HG03439 (cell line): ENCODE results near the gene LDLRAD3.
A peak's percentile ranks its signal among the peaks of the same experiment; 100 is the strongest.

Source experiments
- ATAC-seq: cut with Tn5 transposase; IDR thresholded peaks from one replicate; pipeline ENCODE4 v1.9.1; 2021; ENCODE audit warnings: mild to moderate bottlenecking, moderate library complexity; ENCODE audit not compliant: unreplicated experiment

The LDLRAD3 gene

GRCh38 chr11:36122671-36123070 lies 178.8 kb downstream of the LDLRAD3 start:
- ATAC-seq: no peak

- ATAC-seq: no peak
Measured at GRCh38 chr11:36123336-36124101, 179.7 kb downstream of the LDLRAD3 start.

- no peak for ATAC-seq
Measured at GRCh38 chr11:36126678-36127077, 182.8 kb downstream of the LDLRAD3 start.

GRCh38 chr11:36127550-36127949 lies 183.7 kb downstream of the LDLRAD3 start:
- no peak for ATAC-seq

- no peak for ATAC-seq
Measured at GRCh38 chr11:36129955-36130354, 186.1 kb downstream of the LDLRAD3 start.

GRCh38 chr11:36130401-36130800 lies 186.5 kb downstream of the LDLRAD3 start:
- no peak for ATAC-seq

- no peak for ATAC-seq
Measured at GRCh38 chr11:36131721-36132397, 188.0 kb downstream of the LDLRAD3 start.

- ATAC-seq: no peak
Measured at GRCh38 chr11:36132940-36133339, 189.1 kb downstream of the LDLRAD3 start.

GRCh38 chr11:36135076-36135475 lies 191.2 kb downstream of the LDLRAD3 start:
- ATAC-seq: no peak

- no peak for ATAC-seq
Measured at GRCh38 chr11:36139767-36140166, 195.9 kb downstream of the LDLRAD3 start.

GRCh38 chr11:36141196-36141953 lies 197.5 kb downstream of the LDLRAD3 start:
- ATAC-seq: no peak

- no peak for ATAC-seq
Measured at GRCh38 chr11:36141956-36142355, 198.1 kb downstream of the LDLRAD3 start.

GRCh38 chr11:36142439-36142838 lies 198.6 kb downstream of the LDLRAD3 start:
- ATAC-seq: no peak

- ATAC-seq: no peak
Measured at GRCh38 chr11:36142879-36143278, 199.0 kb downstream of the LDLRAD3 start.

- ATAC-seq: no peak
Measured at GRCh38 chr11:36146437-36146836, 202.6 kb downstream of the LDLRAD3 start.

- ATAC-seq: no peak
Measured at GRCh38 chr11:36147491-36147890, 203.6 kb downstream of the LDLRAD3 start.

GRCh38 chr11:36148701-36149100 lies 204.8 kb downstream of the LDLRAD3 start:
- ATAC-seq: no peak

GRCh38 chr11:36149538-36150242 lies 205.8 kb downstream of the LDLRAD3 start:
- ATAC-seq: peak; percentile 74

GRCh38 chr11:36150986-36151385 lies 207.1 kb downstream of the LDLRAD3 start:
- no peak for ATAC-seq

GRCh38 chr11:36151933-36152580 lies 208.2 kb downstream of the LDLRAD3 start:
- ATAC-seq: no peak

GRCh38 chr11:36153551-36153950 lies 209.7 kb downstream of the LDLRAD3 start:
- no peak for ATAC-seq
